ENCODE measurements around the gene GPRC5C.

DNA sequence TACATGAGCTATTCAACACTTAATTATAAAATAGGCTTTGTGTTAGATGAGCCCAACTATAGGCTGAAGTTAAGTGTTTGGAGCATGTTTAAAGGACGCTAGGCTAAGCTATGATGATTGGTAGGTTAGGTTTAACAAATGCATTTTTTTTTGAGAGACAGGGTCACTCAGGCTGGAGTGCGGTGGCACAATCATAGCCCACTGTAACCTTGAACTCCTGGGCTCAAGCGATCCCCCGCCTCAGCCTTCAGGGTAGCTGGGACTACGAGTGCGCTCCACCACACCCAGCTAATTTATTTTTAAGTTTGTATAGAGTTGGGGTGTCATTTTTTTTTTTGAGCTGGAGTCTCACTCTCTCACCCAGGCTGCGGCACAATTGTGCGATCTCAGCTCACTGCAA lies 19.3 kb upstream of the GPRC5C start:
- TF ChIP-seq, protein P1, sequence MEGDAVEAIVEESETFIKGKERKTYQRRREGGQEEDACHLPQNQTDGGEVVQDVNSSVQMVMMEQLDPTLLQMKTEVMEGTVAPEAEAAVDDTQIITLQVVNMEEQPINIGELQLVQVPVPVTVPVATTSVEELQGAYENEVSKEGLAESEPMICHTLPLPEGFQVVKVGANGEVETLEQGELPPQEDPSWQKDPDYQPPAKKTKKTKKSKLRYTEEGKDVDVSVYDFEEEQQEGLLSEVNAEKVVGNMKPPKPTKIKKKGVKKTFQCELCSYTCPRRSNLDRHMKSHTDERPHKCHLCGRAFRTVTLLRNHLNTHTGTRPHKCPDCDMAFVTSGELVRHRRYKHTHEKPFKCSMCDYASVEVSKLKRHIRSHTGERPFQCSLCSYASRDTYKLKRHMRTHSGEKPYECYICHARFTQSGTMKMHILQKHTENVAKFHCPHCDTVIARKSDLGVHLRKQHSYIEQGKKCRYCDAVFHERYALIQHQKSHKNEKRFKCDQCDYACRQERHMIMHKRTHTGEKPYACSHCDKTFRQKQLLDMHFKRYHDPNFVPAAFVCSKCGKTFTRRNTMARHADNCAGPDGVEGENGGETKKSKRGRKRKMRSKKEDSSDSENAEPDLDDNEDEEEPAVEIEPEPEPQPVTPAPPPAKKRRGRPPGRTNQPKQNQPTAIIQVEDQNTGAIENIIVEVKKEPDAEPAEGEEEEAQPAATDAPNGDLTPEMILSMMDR (IDR thresholded peaks at IDR 0.05) = no peak
- no peak for TF ChIP-seq POLR2A (IDR thresholded peaks at IDR 0.05)
